Astrocyte (in vitro differentiated cells and primary cell): ENCODE data around the gene GASK1B. TPM values are rescaled to one million over a fixed set of nuclear protein-coding genes. Genes with fewer than 3 reads are reported as not detected.
A peak's percentile ranks its signal among the peaks of the same experiment; 100 is the strongest.

Experiments used
- DNase-seq: peaks from one replicate; pipeline ENCODE4 v3.0.0-alpha.2; 2010; ENCODE audit warnings: low read depth
- FAIRE-seq: peaks from 2 replicates; lab custom pipeline; 2011; peaks lifted over from hg19 to GRCh38; lab: Jason Lieb, UNC
- H2AFZ ChIP-seq: 2 replicates; pipeline ENCODE4 v1.6.0; 2012; ENCODE audit warnings: low read depth, low read length, inconsistent platforms
- H3K27ac ChIP-seq: 2 replicates; pipeline ENCODE4 v1.5.1; 2011; ENCODE audit warnings: low read depth, low read length, inconsistent platforms
- H3K27me3 ChIP-seq: 2 replicates; pipeline ENCODE4 v1.6.0; 2011; ENCODE audit warnings: low read length, inconsistent platforms; ENCODE audit not compliant: insufficient read depth
- H3K36me3 ChIP-seq: 2 replicates; pipeline ENCODE4 v1.5.1; 2011; ENCODE audit warnings: low read length, inconsistent platforms; ENCODE audit not compliant: insufficient read depth
- H3K4me1 ChIP-seq: 2 replicates; pipeline ENCODE4 v1.5.1; 2011; ENCODE audit warnings: low read length, inconsistent platforms; ENCODE audit not compliant: insufficient read depth
- H3K4me2 ChIP-seq: 2 replicates; pipeline ENCODE4 v1.6.0; 2012; ENCODE audit warnings: low read length, inconsistent platforms
- H3K4me3 ChIP-seq: 2 replicates; pipeline ENCODE4 v1.5.1; 2011; ENCODE audit warnings: low read depth, mild to moderate bottlenecking, low read length, inconsistent platforms; ENCODE audit not compliant: insufficient read depth
- H3K79me2 ChIP-seq: 2 replicates; pipeline ENCODE4 v1.6.0; 2012; ENCODE audit warnings: mild to moderate bottlenecking, low read length, inconsistent platforms; ENCODE audit not compliant: insufficient read depth
- H3K9ac ChIP-seq: 2 replicates; pipeline ENCODE4 v1.6.0; 2012; ENCODE audit warnings: mild to moderate bottlenecking, low read length, inconsistent platforms
- H3K9me3 ChIP-seq: 2 replicates; pipeline ENCODE4 v1.5.1; 2012; ENCODE audit warnings: low read depth, mild to moderate bottlenecking, low read length, inconsistent platforms; ENCODE audit not compliant: insufficient read depth
- H4K20me1 ChIP-seq: 2 replicates; pipeline ENCODE4 v1.6.0; 2012; ENCODE audit warnings: low read length, inconsistent platforms; ENCODE audit not compliant: insufficient read depth
- H3K27ac Mint-ChIP-seq: one replicate; pipeline ENCODE4 v1.8.0; 2021; ENCODE audit warnings: mild to moderate bottlenecking, mixed read lengths; ENCODE audit not compliant: unreplicated experiment
- H3K27me3 Mint-ChIP-seq: one replicate; pipeline ENCODE4 v1.8.0; 2021; ENCODE audit warnings: low read depth, mixed read lengths; ENCODE audit not compliant: unreplicated experiment
- H3K36me3 Mint-ChIP-seq: one replicate; pipeline ENCODE4 v1.8.0; 2021; ENCODE audit warnings: low read depth, mixed read lengths; ENCODE audit not compliant: unreplicated experiment
- H3K4me1 Mint-ChIP-seq: one replicate; pipeline ENCODE4 v1.8.0; 2021; ENCODE audit warnings: low read depth, mixed read lengths; ENCODE audit not compliant: unreplicated experiment
- H3K4me3 Mint-ChIP-seq: one replicate; pipeline ENCODE4 v1.8.0; 2021; ENCODE audit warnings: mild to moderate bottlenecking, moderate library complexity, mixed read lengths; ENCODE audit not compliant: unreplicated experiment
- H3K9me3 Mint-ChIP-seq: one replicate; pipeline ENCODE4 v1.8.0; 2021; ENCODE audit warnings: mild to moderate bottlenecking, mixed read lengths; ENCODE audit not compliant: unreplicated experiment
- CTCF ChIP-seq: IDR thresholded peaks from 2 replicates; pipeline ENCODE4 v1.5.1; 2011; ENCODE audit warnings: low read depth, mild to moderate bottlenecking, inconsistent platforms, low read length, moderate library complexity; ENCODE audit not compliant: insufficient read depth
- EZH2 ChIP-seq: IDR thresholded peaks from 2 replicates; pipeline ENCODE4 v1.6.1; 2012; ENCODE audit warnings: mild to moderate bottlenecking, low read length, inconsistent platforms; ENCODE audit not compliant: insufficient read depth
- total RNA-seq: library from RNA; stranded (reverse); gene quantifications from 2 replicates; pipeline ENCODE4 v1.2.1, GENCODE V29; 2021

GASK1B gene
- total RNA-seq, 1 donor from 2014 or later: 34.2 TPM

GRCh38 chr4:158166701-158167100, 6.1 kb downstream of the GASK1B start:
- H4K20me1 ChIP-seq: no peaks in the 10 kb centered on the region
- H3K4me3 ChIP-seq: no peak overlapping the region
- FAIRE-seq (no peak), DNase-seq (no peak)
- no peak overlapping the region for H3K4me2 ChIP-seq
- peaks cover 22% of the 10 kb centered on the region for H3K4me1 Mint-ChIP-seq
- no peaks in the 10 kb centered on the region for H3K9me3 ChIP-seq
- no peak overlapping the region for H3K27ac ChIP-seq
- H3K36me3 ChIP-seq: no peaks in the 10 kb centered on the region
- no peak overlapping the region for H3K27ac Mint-ChIP-seq
- no peak overlapping the region for H2AFZ ChIP-seq
- H3K4me3 Mint-ChIP-seq: no peak overlapping the region
- no peaks in the 10 kb centered on the region for H3K27me3 ChIP-seq
- H3K9me3 Mint-ChIP-seq: no peaks in the 10 kb centered on the region
- H3K27me3 Mint-ChIP-seq: no peaks in the 10 kb centered on the region
- TF ChIP-seq EZH2 (no peak), CTCF (no peak)
- peaks cover 4% of the 10 kb centered on the region for H3K36me3 Mint-ChIP-seq
- H3K79me2 ChIP-seq: peaks cover 7% of the 10 kb centered on the region
- H3K9ac ChIP-seq: no peak overlapping the region
- H3K4me1 ChIP-seq: peaks cover 21% of the 10 kb centered on the region

- no peaks in the 10 kb centered on the region for H3K27me3 Mint-ChIP-seq
These were observed 8.0 kb downstream of the GASK1B start for GRCh38 chr4:158164768-158165213.

More at GRCh38 chr4:158164768-158165213, 8.0 kb downstream of the GASK1B start:
- FAIRE-seq (peak; percentile 13), DNase-seq (no peak)
- peak overlapping the region; percentile 42 for H3K4me2 ChIP-seq
- H3K4me3 Mint-ChIP-seq: no peak overlapping the region
- H3K4me3 ChIP-seq: no peak overlapping the region
- H3K9me3 ChIP-seq: no peaks in the 10 kb centered on the region
- TF ChIP-seq CTCF: no peak
- no peak for TF ChIP-seq EZH2
- peaks cover 31% of the 10 kb centered on the region for H3K4me1 Mint-ChIP-seq
- H3K27ac ChIP-seq: no peak overlapping the region
- no peaks in the 10 kb centered on the region for H3K36me3 ChIP-seq
- H3K9ac ChIP-seq: no peak overlapping the region
- no peaks in the 10 kb centered on the region for H3K79me2 ChIP-seq
- no peaks in the 10 kb centered on the region for H3K27me3 ChIP-seq
- H4K20me1 ChIP-seq: no peaks in the 10 kb centered on the region
- peak overlapping the region; percentile 18 for H2AFZ ChIP-seq
- peaks cover 2% of the 10 kb centered on the region for H3K36me3 Mint-ChIP-seq
- H3K27ac Mint-ChIP-seq: no peak overlapping the region
- peaks cover 22% of the 10 kb centered on the region for H3K4me1 ChIP-seq
- H3K9me3 Mint-ChIP-seq: no peaks in the 10 kb centered on the region
